IMR-90 (cell line): ENCODE results near the gene FIBIN. TPM values are rescaled to one million over a fixed set of nuclear protein-coding genes. Genes with fewer than 3 reads are reported as not detected.
A peak's percentile ranks its signal among the peaks of the same experiment; 100 is the strongest.

Experiments used
- ATAC-seq: fragments of 200-7000 bp; cut with Tn5 transposase; 2 replicates; pipeline ENCODE4 v1.9.1; 2020; ENCODE audit warnings: low read depth, mild to moderate bottlenecking, moderate library complexity
- BruUV-seq: library from RNA; stranded (reverse); fragments of 400-500 nt; replicated peaks from 2 replicates; lab custom pipeline; 2021; lab: Mats Ljungman, UMichigan
- CTCF ChIA-PET: fragments of 300-600 bp; formaldehyde crosslinking; extraction: SDS; loops from one replicate; lab custom pipeline; 2021; ENCODE audit warnings: antibody characterized with exemption; lab: Yijun Ruan, JAX
- POLR2A ChIA-PET: fragments of 300-600 bp; sonication (Branson Sonifier 250); formaldehyde crosslinking; loops from one replicate; lab custom pipeline; 2022; ENCODE audit warnings: antibody characterized with exemption; ENCODE audit not compliant: unreplicated experiment; lab: Charles Lee
- DNase-seq: peaks from one replicate; pipeline ENCODE4 v3.0.0; 2013
- H2AFZ ChIP-seq: replicated peaks from 2 replicates; pipeline ENCODE3; 2013; ENCODE audit warnings: low read length, mild to moderate bottlenecking; ENCODE audit not compliant: poor library complexity
- H2AK5ac ChIP-seq: 2 replicates; pipeline ENCODE4 v1.6.1; 2013; ENCODE audit warnings: low read depth, low read length, inconsistent platforms
- H2AK9ac ChIP-seq: replicated peaks from 2 replicates; pipeline ENCODE3; 2013; ENCODE audit warnings: mild to moderate bottlenecking, low read depth, low read length, moderate library complexity; ENCODE audit not compliant: poor library complexity
- H2BK120ac ChIP-seq: 2 replicates; pipeline ENCODE4 v1.6.1; 2013; ENCODE audit warnings: low read depth, low read length, inconsistent platforms
- H2BK15ac ChIP-seq: 3 replicates; pipeline ENCODE4 v1.6.1; 2013; ENCODE audit warnings: low read depth, low read length, inconsistent platforms
- H2BK20ac ChIP-seq: 2 replicates; pipeline ENCODE4 v1.6.1; 2013; ENCODE audit warnings: low read depth, mild to moderate bottlenecking, inconsistent platforms, low read length, moderate library complexity
- H2BK5ac ChIP-seq: 2 replicates; pipeline ENCODE4 v1.6.1; 2013; ENCODE audit warnings: mild to moderate bottlenecking, low read depth, low read length, inconsistent platforms; ENCODE audit not compliant: poor library complexity, severe bottlenecking
- H3K14ac ChIP-seq: replicated peaks from 2 replicates; pipeline ENCODE4 v1.6.1; 2013; ENCODE audit warnings: low read depth, low read length, inconsistent platforms
- H3K18ac ChIP-seq: 2 replicates; pipeline ENCODE4 v1.6.1; 2013; ENCODE audit warnings: low read depth, low read length, control low read depth
- H3K23ac ChIP-seq: 2 replicates; pipeline ENCODE4 v1.6.1; 2013; ENCODE audit warnings: low read depth, low read length, inconsistent platforms
- H3K27ac ChIP-seq: 2 replicates; pipeline ENCODE4 v1.5.1; 2013; ENCODE audit warnings: mild to moderate bottlenecking, control low read depth, low read length; ENCODE audit not compliant: insufficient read depth
- H3K27me3 ChIP-seq: 2 replicates; pipeline ENCODE4 v1.6.1; 2013; ENCODE audit warnings: low read length; ENCODE audit not compliant: control insufficient read depth, insufficient read depth
- H3K36me3 ChIP-seq: 2 replicates; pipeline ENCODE4 v1.6.1; 2013; ENCODE audit warnings: low read length, mixed read lengths; ENCODE audit not compliant: control insufficient read depth, insufficient read depth
- H3K4ac ChIP-seq: 2 replicates; pipeline ENCODE4 v1.6.1; 2013; ENCODE audit warnings: low read depth, low read length, inconsistent platforms
- H3K4me1 ChIP-seq: 2 replicates; pipeline ENCODE4 v1.6.1; 2013; ENCODE audit warnings: low read length, mixed read lengths; ENCODE audit not compliant: control insufficient read depth, insufficient read depth
- H3K4me2 ChIP-seq: 2 replicates; pipeline ENCODE4 v1.6.1; 2013; ENCODE audit warnings: low read depth, mild to moderate bottlenecking, control low read depth, low read length, moderate library complexity
- H3K4me3 ChIP-seq: 2 replicates; pipeline ENCODE4 v1.5.1; 2013; ENCODE audit warnings: low read depth, mild to moderate bottlenecking, control low read depth, low read length, moderate library complexity; ENCODE audit not compliant: insufficient read depth
- H3K56ac ChIP-seq: 2 replicates; pipeline ENCODE4 v1.6.1; 2013; ENCODE audit warnings: low read length, inconsistent platforms; ENCODE audit not compliant: insufficient read depth; ENCODE audit errors: extremely low read depth
- H3K79me1 ChIP-seq, 2 experiments: 2 replicates each; pipeline ENCODE4 v1.6.1; 2013; ENCODE audit warnings: low read length in 2 of 2, inconsistent platforms in 1 of 2, low read depth in 1 of 2
- H3K9ac ChIP-seq: 2 replicates; pipeline ENCODE4 v1.6.1; 2013; ENCODE audit warnings: low read depth, low read length, control low read depth
- H3K9me1 ChIP-seq: 2 replicates; pipeline ENCODE4 v1.6.1; 2013; ENCODE audit warnings: low read length, inconsistent platforms; ENCODE audit not compliant: insufficient read depth
- H3K9me3 ChIP-seq: 2 replicates; pipeline ENCODE4 v1.6.1; 2013; ENCODE audit warnings: low read length; ENCODE audit not compliant: control insufficient read depth, insufficient read depth
- H4K20me1 ChIP-seq: 2 replicates; pipeline ENCODE4 v1.6.1; 2013; ENCODE audit warnings: low read length, inconsistent platforms; ENCODE audit not compliant: insufficient read depth
- H4K5ac ChIP-seq: 2 replicates; pipeline ENCODE4 v1.6.1; 2013; ENCODE audit warnings: mild to moderate bottlenecking, low read depth, low read length, control low read depth
- H4K8ac ChIP-seq, 2 experiments: 2 replicates each; pipeline ENCODE4 v1.6.1; 2013; ENCODE audit warnings: low read depth in 2 of 2, low read length in 2 of 2, control low read depth in 1 of 2, inconsistent platforms in 1 of 2
- H4K91ac ChIP-seq: 2 replicates; pipeline ENCODE4 v1.6.1; 2013; ENCODE audit warnings: low read depth, low read length, inconsistent platforms; ENCODE audit not compliant: insufficient read depth
- BHLHE40 ChIP-seq: fragments of 150-350 bp; IDR thresholded peaks from 2 replicates; pipeline ENCODE4 v1.6.1; 2016; ENCODE audit warnings: mild to moderate bottlenecking, low read depth, low read length
- CEBPB ChIP-seq: IDR thresholded peaks from 2 replicates; pipeline ENCODE4 v1.6.1; 2012; ENCODE audit warnings: low read depth, low read length, improper control_type of control experiment
- CHD1 ChIP-seq: IDR thresholded peaks from 2 replicates; pipeline ENCODE4 v1.6.1; 2012; ENCODE audit warnings: low read depth, low read length, improper control_type of control experiment
- FOS ChIP-seq: fragments of 150-350 bp; IDR thresholded peaks from 2 replicates; pipeline ENCODE4 v1.6.1; 2016; ENCODE audit warnings: low read depth, low read length
- MAFK ChIP-seq: IDR thresholded peaks from 2 replicates; pipeline ENCODE4 v1.6.1; 2012; ENCODE audit warnings: low read depth, low read length, improper control_type of control experiment
- POLR2A ChIP-seq: IDR thresholded peaks from 2 replicates; pipeline ENCODE4 v1.6.1; 2012; ENCODE audit warnings: mild to moderate bottlenecking, low read depth, low read length
- RCOR1 ChIP-seq: IDR thresholded peaks from 2 replicates; pipeline ENCODE4 v1.6.1; 2012; ENCODE audit warnings: mild to moderate bottlenecking, low read length, improper control_type of control experiment; ENCODE audit not compliant: insufficient replicate concordance
- USF2 ChIP-seq: fragments of 150-350 bp; IDR thresholded peaks from 2 replicates; pipeline ENCODE4 v1.6.1; 2017; ENCODE audit warnings: mild to moderate bottlenecking, antibody characterized with exemption, low read length, low read depth
- WGBS, 2 experiments: methylation state at CpG; one replicate each; pipeline versions ENCODE4 v1.1.5 to v1.1.7; 2013; ENCODE audit warnings: missing lambda C conversion rate in 2 of 2; ENCODE audit not compliant: insufficient read length in 1 of 2; ENCODE audit errors: extremely low coverage in 2 of 2; 5-methylcytosine and 5-hydroxymethylcytosine counted together
- dilution Hi-C: fragments of 300-500 bp; cut with HindIII; formaldehyde crosslinking; loops from one replicate; pipeline ENCODE4 v1.14.3; 2018; ENCODE audit warnings: low sequenced_read_pairs; ENCODE audit not compliant: unreplicated experiment
- in situ Hi-C: fragments of 300-500 bp; cut with MboI; formaldehyde crosslinking; loops from 3 replicates; pipeline ENCODE4 v1.14.3; 2019; ENCODE audit warnings: low sequenced_read_pairs, inconsistent platforms, mixed read lengths
- intact Hi-C: fragments of 100-400 bp; cut with micrococcal nuclease; formaldehyde crosslinking; loops from 2 replicates; pipeline ENCODE4 v1.10.0; 2022
- polyA plus RNA-seq, 3 experiments: library from polyadenylated mRNA; depleted of rRNA; stranded (reverse); fragments of >200 nt; gene quantifications; 2 replicates each; pipeline ENCODE4 v1.2.3, GENCODE V29; 2012; ENCODE audit warnings: low replicate concordance in 1 of 3
- total RNA-seq: library from RNA; depleted of rRNA; stranded (reverse); fragments of >200 nt; gene quantifications from 2 replicates; pipeline ENCODE4 v1.2.3, GENCODE V29; 2012

The FIBIN gene
- total and polyA plus RNA-seq, 2 of the 4 experiments (the other 2 are of a cell fraction), result 5.7 to 6.1 TPM

DNA sequence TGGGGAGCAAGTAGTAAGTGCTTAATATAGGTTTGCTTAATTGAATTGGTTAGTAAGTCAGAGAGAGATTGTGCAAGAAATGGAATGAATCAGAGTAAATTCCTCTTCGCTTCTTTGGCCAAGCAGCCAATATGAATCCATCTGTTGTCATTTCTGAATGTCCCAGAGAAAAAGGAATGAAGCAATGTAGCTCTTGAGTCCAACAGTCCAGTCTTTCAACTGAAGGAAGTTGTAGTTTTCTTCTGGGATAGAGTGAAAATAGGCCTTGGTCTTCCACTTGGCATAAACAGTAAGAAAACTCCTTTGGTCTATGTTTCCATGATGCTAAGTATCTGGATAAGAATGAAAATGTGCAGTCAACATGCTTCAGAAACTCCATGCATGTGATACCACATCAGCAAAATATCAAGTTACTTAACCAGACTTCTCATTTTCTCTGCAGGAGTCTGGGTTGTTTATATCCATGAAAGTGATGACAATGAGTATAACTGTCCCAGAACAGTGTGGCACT is 1.8 kb upstream of the FIBIN start:
- peak overlapping the region; percentile 60 to 66 for H4K8ac ChIP-seq
- H2BK5ac ChIP-seq, result peak overlapping the region; percentile 86
- H4K20me1 ChIP-seq, result no peaks in the 10 kb centered on the region
- peaks cover 3 to 8% of the 10 kb centered on the region in 2 experiments; a peak in 3 of 4 replicates for H3K79me1 ChIP-seq
- H3K14ac ChIP-seq, result peak overlapping the region; percentile 24
- H3K23ac ChIP-seq, result peak overlapping the region; percentile 66; the same call in 1 of the 2 replicates
- H3K4me1 ChIP-seq, result peaks cover 14% of the 10 kb centered on the region
- peak; percentile 50 for ATAC-seq
- dilution Hi-C loops, result no loop called here
- peak overlapping the region; percentile 95 for H3K27ac ChIP-seq
- H3K4ac ChIP-seq, result peak overlapping the region; percentile 53; the same call in 1 of the 2 replicates
- no TSS peak for BruUV-seq
- WGBS, 2 experiments, result 0% methylated on average over 1 of the region's 1 CpG; no CpG with 5 or more reads in 1 of the 2 experiments
- H2AK5ac ChIP-seq, result peak overlapping the region; percentile 16
- DNase-seq, result peak; percentile 93
- TF ChIP-seq FOS (peak; percentile 75), RCOR1 (peak; percentile 74), MAFK (peak; percentile 50; the same call in 1 of the 2 replicates), BHLHE40 (no peak), USF2 (no peak), CEBPB (peak; percentile 100), CHD1 (no peak), POLR2A (no peak)
- H3K36me3 ChIP-seq, result no peaks in the 10 kb centered on the region
- POLR2A ChIA-PET, result interaction anchor here (0.6 kb wide), 1 partner anchor 126 kb away, joined by 5 read pairs; no protein-coding TSS in a partner anchor
- intact Hi-C loops, result loop anchor here (5.0 kb wide), 1 partner anchor 215 kb away; no protein-coding TSS in a partner anchor
- H3K27me3 ChIP-seq, result no peaks in the 10 kb centered on the region
- H3K9me1 ChIP-seq, result peaks cover 2% of the 10 kb centered on the region; the same call in 1 of the 2 replicates
- peak overlapping the region; percentile 77 for H2BK20ac ChIP-seq
- H4K91ac ChIP-seq, result peak overlapping the region; percentile 63; the same call in 1 of the 2 replicates
- CTCF ChIA-PET, result no interaction called here
- H2BK120ac ChIP-seq, result peak overlapping the region; percentile 81
- no peak overlapping the region for H2AK9ac ChIP-seq
- no peak overlapping the region for H3K4me3 ChIP-seq
- no peak overlapping the region; the same call in 1 of the 2 replicates for H3K9ac ChIP-seq
- no peak overlapping the region for H2AFZ ChIP-seq
- H3K9me3 ChIP-seq, result no peaks in the 10 kb centered on the region
- H3K4me2 ChIP-seq, result peak overlapping the region; percentile 60; the same call in 1 of the 2 replicates
- peak overlapping the region; percentile 82; the same call in 1 of the 2 replicates for H3K18ac ChIP-seq
- in situ Hi-C loops, result no loop called here
- H4K5ac ChIP-seq, result peak overlapping the region; percentile 76; the same call in 1 of the 2 replicates
- H2BK15ac ChIP-seq, result peak overlapping the region; percentile 7; the same call in 2 of the 3 replicates
- no peak overlapping the region for H3K56ac ChIP-seq
